GM19324 (cell line): ENCODE results near the gene GPRIN1.
"Not testable (repeated sequence)": the region's sequence is repeated elsewhere in the genome, so short reads cannot be mapped to it uniquely, and the experiment has no call there.

Experiments used
- ATAC-seq: cut with Tn5 transposase; IDR thresholded peaks from one replicate; pipeline ENCODE4 v1.9.1; 2021; ENCODE audit warnings: mild to moderate bottlenecking, moderate library complexity; ENCODE audit not compliant: unreplicated experiment, low FRiP score

Gene GPRIN1

DNA sequence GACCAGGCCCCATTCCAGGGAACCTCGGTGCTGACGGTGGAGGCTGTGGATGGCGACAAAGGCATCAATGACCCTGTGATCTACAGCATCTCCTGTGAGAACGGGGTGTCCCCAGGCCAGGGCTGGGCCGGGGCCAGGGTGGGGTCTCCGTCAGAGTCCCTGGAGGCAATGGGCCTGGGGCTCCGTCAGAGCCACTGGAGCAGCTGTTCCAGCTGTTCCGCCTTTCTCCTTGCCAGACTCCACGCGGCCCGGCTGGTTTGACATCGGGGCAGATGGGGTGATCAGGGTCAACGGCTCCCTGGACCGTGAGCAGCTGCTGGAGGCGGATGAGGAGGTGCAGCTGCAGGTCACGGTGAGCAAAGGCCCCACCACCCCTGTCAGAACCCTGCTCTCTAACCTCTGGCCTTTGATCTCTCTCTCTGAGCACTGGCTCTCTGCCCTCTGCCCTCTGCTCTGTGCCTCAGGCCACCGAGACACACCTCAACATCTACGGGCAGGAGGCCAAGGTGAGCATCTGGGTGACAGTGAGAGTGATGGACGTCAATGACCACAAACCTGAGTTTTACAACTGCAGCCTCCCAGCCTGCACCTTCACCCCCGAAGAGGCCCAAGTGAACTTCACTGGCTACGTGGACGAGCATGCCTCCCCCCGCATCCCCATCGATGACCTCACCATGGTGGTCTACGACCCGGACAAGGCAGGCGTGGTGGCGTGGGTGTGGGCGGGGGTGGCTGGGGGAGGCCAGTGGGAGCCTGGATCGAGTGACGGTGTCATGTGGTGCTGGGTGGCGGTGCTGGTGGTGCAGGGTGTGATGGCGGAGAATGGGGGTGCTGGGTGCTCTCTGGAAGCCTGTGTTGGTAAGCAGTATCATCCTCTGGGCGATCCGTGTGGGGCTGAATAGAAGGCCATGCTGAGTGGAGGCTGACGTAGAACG lies 34.2 kb downstream of the GPRIN1 start:
- ATAC-seq: no peak

DNA sequence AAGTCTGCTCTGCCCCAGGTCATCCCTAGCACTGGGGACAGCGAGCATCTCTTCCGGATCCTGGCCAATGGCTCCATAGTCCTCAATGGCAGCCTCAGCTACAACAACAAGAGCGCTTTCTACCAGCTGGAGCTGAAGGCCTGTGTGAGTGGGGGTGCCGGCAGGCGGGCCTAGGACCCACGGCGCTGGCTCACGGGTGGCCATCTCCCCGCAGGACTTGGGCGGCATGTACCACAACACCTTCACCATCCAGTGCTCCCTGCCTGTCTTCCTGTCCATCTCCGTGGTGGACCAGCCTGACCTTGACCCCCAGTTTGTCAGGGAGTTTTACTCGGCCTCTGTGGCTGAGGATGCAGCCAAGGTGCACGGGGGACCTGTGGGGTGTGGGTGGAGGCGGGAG lies 34.9 kb downstream of the GPRIN1 start:
- no peak for ATAC-seq

DNA sequence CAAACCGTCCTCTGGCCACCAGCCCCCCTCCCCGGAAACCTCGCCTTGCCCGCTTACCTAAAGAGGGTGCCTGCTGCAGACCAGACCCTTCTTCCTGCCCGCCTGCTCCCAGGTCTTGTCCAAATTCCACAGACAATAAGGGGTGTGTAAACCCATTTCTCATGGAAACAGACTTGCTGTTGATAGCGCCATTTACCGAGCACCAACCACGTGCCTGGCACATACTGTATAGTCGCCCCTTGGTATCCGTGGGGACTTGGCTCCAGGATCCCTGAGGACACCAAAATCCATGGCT lies 35.7 kb downstream of the GPRIN1 start:
- no peak for ATAC-seq

DNA sequence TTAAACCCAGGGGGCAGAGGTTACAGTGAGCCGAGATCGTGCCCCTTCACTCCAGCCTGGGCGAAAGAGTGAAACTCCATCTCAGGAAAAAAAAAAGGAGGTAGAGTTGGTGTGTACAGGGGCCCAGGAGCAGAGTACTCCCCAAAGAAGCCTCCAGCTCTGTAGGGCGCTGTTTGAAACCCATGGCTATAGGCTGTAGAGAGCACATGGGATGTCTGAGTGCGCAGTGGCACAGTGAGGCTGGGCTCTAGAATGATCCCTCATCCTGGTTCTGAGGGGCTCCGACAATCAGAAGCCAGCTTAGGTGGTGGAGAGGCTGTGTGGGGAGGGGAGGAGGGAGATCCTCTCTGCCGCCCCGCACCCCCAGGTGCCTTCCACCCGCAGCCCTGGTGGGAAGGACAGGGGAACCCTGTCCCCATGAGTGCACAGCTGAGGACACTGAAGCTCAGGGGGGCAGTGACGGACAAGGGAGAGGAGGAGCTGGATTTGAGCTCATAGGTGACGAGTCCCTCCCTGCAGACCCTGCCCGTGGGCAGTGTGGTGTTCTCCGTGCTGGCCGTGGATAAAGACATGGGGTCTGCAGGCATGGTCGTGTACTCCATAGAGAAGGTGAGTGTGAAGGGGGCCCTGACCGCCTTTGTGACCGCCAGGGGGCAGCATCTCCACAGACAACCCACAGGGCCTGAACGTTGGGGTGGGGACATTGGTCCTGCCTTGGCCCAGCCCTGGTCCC lies 36.2 kb downstream of the GPRIN1 start:
- ATAC-seq: no peak

DNA sequence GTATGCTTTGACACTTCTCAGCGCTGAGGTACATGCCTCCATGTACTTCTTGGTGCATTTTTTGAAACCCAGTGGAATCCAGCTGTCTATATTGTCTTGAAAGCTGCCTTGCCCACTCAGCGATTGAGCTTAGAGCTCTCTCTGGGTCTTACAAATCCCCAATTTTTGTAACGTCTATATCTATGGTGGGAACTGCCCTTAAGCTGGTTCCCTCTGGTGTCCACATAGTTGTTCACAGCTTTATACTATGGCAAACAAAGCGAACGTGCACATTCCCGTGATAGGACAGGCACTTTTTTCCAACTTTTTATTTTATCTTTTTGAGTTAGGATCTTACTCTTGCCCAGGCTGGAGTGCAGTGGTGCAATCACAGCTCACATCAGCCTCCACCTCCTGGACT lies 39.9 kb downstream of the GPRIN1 start:
- ATAC-seq: no peak

DNA sequence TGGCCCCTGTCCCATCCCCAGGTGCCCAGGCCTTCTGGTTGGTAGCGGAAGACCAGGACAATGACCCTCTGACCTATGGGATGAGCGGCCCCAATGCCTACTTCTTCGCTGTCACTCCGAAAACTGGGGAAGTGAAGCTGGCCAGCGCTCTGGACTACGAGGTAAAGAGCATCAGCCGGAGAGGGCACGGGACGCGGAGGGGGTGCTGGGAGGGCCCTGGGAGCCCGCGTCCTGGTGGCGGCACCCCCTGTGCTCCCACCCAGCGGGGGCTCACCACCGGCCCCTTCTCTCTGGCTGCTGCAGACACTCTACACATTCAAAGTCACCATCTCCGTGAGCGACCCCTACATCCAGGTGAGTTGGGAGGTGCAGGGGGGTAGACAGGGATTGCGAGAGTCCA lies 41.3 kb downstream of the GPRIN1 start:
- no peak for ATAC-seq

DNA sequence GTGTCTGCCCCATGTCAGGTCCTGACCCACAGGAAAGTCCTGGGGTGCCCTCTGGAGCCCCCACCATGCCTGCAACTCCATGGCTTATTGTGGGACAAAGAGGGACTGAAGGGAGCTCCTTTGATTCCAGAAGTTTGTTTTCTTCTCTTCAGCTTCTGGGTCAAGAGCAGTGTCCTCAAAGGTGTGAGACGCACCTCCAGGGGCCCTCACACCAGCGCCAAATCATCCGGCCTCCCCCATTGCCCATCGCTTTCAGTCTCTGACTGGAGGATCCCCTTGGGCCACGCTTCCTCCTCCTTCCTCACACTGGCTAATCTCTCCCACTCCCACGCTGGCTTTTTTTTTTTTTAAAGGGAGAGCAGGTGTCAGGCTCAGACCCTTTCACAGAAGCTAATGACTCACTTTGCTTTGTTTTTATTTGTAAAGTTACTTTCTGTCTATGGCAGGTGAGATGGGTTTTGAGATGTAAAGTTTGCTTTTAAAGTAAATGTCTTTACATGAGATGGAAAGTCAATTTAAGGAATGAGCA lies 44.1 kb downstream of the GPRIN1 start:
- no peak for ATAC-seq

DNA sequence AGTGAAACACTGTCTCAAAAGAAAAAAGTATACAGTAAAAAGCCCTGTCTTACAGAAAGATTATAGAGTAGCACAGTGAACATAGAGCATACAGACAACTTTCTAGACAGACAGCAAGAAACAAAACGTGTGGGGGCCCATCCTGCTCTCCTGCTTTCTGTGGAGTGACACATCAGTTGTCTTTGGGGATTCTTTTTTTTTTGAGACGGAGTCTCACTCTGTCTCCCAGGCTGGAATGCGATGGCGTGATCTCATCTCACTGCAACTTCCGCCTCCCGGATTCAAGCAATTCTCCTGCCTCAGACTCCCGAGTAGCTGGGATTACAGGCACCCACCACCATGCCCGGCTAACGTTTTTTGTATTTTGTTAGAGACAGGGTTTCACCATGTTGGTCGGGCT lies 46.0 kb downstream of the GPRIN1 start:
- ATAC-seq: no peak

DNA sequence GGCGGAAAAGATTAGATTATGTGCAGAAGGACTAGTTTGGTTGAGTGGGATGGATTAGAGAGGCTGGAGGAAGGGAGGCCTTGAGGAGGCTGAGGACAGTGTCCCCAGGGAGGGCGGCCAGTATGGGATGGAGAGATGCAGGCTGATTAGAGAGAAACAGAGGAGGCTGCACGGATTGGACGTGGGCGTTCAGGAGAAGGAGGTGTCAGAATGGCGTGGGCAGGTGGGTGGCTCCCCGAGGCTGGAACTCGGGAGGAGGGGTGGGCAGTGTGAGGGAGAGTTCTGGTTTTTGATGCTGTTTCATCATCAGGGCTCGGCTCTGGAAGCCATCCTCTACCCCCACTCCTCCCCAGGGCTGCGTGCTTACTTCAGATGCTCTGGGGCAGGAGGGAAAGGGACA lies 47.8 kb downstream of the GPRIN1 start:
- ATAC-seq: no peak

DNA sequence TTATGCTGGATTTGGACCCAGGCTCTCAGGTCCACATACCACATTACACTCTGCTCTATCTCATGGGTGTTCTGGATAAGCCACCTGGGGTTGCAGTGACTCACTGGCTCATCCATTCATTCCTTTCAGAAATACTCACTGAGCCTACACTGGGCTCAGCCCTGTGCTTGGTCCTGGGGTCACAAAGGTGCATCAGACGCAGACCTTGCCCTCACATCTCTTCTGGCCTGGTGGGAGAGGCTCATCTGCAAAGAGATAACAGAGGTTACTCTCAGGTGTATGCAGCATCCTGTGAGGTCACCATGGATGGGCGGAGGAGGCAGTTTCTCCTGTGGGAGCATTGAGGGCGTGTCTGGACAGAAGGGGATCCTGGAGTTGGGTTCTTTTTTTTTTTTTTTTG lies 48.7 kb downstream of the GPRIN1 start:
- no peak for ATAC-seq

DNA sequence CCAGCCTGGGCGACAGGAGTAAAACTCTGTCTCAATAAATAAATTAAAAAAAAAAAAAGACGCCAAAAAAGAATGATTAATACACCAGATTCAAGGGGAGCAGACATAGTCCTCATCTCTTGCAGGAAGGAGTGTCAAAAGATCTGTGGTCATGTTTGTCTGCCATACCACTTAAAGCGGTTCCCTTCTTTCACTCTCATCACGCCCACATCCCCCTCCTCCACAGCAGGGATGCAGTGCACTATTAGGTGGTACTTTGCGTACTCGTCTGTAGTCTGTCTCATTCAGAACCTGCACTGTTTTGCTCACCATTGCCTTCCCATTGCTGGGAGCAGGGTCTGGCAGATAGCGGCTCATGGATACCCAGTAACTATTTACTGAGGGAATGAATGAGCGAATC lies 49.6 kb downstream of the GPRIN1 start:
- ATAC-seq: no peak

DNA sequence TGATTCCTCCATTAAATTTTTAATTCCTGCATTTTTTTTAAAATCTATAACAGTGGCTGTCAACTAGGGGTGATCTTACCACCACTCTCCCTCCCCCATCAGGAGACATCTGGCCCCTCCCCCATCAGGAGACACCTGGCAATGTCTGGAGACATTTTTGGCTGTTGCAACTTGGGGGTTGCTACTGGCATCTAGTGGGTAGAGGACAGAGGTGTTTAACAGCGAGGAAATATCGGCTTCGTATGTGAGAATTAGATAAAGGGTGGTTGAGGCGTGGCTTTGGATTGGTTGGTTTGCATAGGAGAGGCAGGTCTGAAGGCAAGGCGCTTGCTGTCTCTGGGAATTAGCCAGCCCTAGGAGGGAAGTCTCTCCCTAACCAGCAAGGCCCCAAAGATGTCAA lies 50.3 kb downstream of the GPRIN1 start:
- ATAC-seq: no peak

DNA sequence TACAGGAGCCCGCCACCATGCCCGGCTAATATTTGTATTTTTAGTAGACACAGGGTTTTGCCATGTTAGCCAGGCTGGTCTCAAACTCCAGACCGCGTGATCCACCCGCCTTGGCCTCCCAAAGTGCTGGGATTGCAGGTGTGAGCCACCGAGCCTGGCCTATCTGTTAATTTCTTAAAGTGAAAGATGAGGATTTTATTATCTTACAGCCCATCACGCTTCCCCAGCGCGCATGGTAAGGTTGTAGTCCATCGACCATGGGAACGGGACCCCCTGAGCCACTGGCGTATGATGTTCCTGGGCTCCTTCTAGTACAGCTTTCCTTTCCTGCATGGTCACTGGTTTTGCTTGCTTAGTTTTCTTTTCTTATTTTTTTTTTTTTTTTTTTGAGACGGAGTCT lies 52.1 kb downstream of the GPRIN1 start:
- ATAC-seq: no peak

DNA sequence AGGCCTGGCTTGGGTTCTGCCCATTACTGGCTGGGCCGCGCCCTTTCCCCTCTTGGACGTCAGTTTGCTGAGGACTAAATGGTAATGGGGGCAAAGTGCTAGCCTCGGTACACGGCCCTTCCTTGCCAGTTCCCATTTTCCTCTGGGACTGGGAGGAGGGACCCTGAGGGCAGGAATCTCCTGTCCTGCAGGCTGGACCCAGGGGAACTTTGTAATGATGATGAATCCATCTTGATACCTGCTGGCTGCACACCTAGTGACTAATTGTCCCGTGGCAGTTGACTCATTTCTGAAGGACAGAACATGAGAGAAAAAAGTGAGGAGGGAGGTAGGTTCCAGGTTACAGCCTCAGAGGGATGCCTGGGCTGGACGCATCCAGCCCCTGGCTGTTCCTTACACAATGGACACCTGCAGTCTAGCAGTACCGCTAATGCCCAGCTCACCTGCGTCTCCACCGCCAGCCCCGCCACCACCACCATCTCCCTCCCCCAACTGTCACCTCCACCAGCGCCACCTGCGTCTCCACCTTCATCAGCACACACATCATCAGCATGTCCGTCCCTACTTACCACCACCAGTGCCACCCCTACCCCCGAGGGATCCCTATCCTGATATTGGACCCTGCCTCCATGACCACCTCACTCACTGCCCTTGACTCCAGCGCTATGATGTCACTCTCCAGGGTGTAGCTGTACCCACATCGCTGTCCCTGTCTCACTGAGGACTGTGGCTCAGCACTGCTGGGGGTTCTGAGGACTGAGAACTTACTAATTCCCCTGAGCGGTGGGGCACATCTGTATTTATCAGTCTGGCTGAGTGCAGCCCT lies 56.5 kb downstream of the GPRIN1 start:
- ATAC-seq: no peak

DNA sequence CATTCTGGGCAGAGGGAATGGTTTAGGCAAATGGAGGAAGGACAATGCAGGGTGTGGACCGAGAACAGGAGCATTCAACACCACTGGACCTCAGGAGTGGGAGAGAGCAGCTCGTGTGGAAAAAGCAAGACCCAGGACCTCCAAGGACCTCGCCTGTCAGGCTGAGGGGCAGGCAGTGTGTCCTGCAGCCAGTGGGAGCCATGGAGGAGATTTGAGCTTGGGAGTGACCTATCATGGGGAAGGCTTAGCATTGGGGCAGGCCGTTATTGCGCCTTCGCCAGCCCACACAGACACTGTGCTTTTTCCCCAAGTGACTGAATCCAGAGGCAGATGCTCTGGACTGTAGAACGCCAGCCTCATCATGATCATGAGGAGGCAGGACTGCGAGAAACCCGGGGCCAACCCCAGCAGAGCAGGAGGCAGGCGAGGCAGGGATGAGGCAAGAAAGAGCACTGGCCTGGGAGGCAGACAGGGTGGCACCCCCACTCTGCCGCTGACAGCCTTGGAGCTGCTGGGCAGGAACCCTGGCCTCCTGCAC lies 57.6 kb downstream of the GPRIN1 start:
- no peak for ATAC-seq

DNA sequence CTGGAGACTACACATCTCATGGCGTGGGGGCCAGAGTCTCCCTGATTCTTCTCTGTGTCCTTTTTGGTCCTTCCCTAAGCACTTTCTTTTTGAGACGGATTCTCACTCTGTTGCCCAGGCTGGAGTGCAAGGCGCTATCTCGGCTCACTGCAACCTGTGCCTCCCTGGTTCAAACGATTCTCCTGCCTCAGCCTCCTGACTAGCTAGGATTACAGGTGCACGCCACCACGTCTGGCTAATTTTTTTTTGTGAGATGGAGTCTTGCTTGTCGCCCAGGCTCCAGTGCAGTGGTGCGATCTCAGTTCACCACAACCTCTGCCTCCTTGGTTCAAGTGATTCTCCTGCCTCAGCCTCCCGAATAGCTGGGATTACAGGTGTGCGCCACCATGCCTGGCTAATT lies 59.0 kb downstream of the GPRIN1 start:
- not testable (repeated sequence) for ATAC-seq

DNA sequence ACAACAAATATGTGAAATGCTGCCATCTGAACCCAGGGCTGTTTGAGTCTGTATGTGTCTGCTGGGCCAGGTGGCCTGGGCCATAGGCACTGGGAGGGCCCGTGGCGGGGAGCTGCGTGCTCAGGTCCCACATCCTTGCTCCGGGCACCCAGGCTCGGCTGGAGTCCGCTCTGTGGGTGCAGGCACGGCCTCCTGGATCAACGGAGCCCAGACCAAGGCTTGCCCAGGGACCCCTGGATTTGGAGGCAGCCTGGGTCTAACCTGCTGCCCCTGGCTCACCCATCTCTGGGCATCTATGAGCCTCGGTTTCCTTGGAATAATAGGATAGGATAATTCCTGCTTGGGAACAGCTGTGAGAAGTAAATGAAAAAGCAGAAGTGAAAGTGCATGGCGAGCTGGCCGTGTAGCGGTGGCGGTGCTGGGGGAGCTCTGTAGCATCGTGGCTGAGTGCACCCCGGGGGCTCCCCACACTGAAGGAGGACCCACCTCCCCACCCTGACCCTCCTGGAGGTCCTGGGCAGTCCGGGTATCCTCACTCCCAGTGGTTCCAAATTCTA lies 59.6 kb downstream of the GPRIN1 start:
- no peak for ATAC-seq

DNA sequence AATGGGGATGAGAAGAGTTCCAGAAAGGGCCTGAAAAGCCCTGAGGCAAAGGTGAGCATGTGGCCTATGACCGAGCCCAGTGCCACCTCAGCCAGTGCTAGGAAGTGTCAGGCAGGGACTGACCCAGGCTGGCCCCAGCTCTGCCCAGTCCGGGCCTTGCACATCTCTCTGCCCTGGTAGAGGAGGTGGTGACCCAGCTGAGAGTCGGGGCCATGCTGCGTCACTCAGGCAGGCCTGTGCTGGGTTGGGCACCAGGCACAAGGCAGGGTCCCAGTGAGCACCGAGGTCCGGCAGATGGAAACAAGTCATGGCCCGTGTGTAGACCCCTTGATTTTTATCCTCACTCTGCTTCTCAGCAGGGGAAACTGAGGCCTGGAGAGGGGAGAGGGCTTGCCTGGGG lies 60.1 kb downstream of the GPRIN1 start:
- no peak for ATAC-seq

DNA sequence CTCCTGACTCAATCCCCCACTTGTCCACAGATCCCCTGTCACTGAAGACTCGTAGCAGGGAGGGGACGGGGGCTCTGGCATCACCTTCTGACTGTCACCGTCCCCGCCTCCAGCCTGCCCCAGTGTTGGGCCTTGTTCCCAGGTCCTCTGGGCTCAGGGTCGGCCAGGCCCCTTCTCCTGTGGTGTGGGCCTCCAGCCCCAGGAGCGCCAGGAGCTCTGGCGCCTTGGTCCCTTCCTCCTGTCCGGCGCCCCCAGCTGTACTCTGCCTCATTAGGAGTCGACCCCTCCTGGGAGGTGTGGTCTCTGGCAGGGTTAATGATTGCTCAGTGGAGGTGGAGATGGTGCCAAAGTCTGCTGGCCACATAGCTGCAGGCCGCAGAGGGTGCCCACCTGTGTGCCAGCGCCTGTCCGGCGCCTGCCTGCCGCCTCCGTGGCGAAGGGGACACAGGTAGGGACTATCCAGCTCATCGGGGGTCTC lies 61.0 kb downstream of the GPRIN1 start, which contains the start of gene CDHR2:
TSS of gene CDHR2 (plus strand) at position 376 of the 478 bp plus-strand sequence. CDS start 16,011 bp downstream, outside the sequence.
- no peak for ATAC-seq

DNA sequence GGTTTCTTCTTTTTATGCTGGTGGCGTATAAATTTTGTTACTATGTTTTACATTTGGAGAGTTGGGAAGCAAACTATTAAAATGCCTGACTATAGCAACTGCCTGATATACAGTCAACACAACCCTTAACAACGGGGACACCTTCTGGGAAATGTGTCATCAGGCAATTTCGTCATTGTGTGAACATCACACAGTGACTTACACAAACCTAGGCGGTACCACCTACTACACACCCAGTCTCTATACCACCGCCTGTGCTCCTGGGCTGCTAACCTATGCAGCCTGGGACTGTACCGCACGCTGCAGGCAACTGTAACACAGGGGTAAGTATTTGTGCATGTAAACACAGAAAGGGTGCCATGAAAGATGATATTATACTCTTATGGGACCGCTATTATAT lies 62.2 kb downstream of the GPRIN1 start:
- no peak for ATAC-seq
